SH-SY5Y (cell line): Measurements from ENCODE around the gene MRPL55.

Source experiments
- GATA2 ChIP-seq: IDR thresholded peaks from 2 replicates; pipeline ENCODE4 v1.6.1; 2011; ENCODE audit warnings: mild to moderate bottlenecking, low read depth, low read length
- GATA3 ChIP-seq: IDR thresholded peaks from 2 replicates; pipeline ENCODE4 v1.6.1; 2011; ENCODE audit warnings: low read depth, mild to moderate bottlenecking, low read length, moderate library complexity

DNA sequence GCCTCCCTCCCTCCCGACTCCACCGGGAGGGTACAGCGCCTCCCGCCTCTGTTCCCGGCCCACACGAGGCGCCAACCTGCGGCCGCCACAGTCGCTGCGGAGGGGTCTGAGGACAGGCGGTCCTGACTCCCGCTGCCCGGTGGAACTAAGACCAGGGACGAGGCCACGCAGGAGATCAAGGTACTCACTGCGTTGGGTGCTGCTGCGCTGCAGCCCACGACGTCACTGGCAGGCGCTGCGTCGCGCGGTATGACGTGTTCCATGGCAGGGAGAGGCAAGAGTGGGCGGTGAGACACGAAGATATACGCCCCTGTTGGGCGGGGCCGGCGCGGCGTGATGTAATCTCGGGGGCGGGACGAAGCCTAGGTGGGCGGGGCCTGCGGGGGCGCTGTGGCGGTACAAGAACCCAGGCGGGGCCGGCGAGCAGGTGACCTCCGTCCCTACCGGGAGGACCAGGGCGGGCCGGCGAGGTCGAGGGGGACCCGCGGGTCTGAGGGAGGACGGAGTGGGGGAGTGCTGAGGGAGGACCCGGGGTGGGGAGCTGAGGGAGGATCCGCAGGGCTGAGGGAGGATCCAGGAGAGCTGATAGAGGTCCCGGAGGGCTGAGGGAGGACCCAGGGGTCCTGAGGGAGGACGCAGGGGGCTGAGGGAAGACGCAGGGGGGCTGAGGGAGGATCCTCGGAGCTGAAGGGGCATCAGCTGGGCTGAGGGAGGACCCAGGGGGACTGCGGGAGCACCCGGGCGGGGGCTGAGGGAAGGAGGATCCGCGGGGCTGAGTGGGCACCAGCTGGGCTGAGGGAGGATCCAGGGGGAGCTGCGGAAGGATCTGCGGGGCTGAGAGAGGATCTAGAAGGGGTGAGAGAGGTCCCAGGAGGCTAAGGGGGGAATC lies at the start of gene MRPL55:
- peak; percentile 18; the same call in 1 of the 2 replicates for TF ChIP-seq GATA2
- TF ChIP-seq GATA3, result no peak
